Esophagus muscularis mucosa (tissue), 4 donors: ENCODE results near the gene ZNF80.

Experiments
- EP300 ChIP-seq: sonication (generic); formaldehyde crosslinking; IDR thresholded peaks from one replicate; pipeline ENCODE4 v1.6.1; 2017; ENCODE audit warnings: antibody characterized with exemption
- POLR2AphosphoS5 ChIP-seq, 2 donors: sonication (generic); formaldehyde crosslinking; IDR thresholded peaks; one replicate each; pipeline ENCODE4 v1.6.1; 2017; ENCODE audit warnings: antibody characterized with exemption in 2 of 2
- TF ChIP-seq, protein P1 (sequence below), 3 experiments: fragments of 200-600 bp in 2 of 3; fragments of 450-650 bp in 1 of 3; sonication (generic) in 2 of 3; IDR thresholded peaks; one replicate each; pipeline ENCODE4 v1.5.1; 2017 to 2019; ENCODE audit warnings: antibody characterized with exemption in 3 of 3, mild to moderate bottlenecking in 2 of 3, moderate library complexity in 1 of 3

DNA sequence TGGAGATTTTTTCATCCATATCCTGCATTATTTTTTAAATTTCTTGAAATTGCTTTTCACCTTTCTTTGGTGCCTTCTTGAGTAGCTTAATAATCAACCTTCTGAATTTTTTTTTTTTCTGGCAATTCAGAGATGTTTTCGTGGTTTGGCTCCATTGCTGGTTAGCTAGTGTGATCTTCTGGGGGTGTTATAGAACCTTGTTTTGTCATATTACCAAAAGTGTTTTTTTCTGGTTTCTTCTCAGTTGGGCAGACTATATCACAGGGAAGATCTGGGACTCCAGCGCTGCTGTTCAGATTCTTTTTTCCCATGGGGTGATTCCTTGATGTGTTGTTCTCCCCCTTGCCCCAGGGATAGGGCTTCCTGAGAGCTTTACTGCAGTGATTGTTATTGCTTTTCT, 32.6 kb upstream of the ZNF80 start:
- TF ChIP-seq POLR2AphosphoS5 (IDR thresholded peaks at IDR 0.05) (no peak), EP300 (no peak)
- TF ChIP-seq, protein P1, sequence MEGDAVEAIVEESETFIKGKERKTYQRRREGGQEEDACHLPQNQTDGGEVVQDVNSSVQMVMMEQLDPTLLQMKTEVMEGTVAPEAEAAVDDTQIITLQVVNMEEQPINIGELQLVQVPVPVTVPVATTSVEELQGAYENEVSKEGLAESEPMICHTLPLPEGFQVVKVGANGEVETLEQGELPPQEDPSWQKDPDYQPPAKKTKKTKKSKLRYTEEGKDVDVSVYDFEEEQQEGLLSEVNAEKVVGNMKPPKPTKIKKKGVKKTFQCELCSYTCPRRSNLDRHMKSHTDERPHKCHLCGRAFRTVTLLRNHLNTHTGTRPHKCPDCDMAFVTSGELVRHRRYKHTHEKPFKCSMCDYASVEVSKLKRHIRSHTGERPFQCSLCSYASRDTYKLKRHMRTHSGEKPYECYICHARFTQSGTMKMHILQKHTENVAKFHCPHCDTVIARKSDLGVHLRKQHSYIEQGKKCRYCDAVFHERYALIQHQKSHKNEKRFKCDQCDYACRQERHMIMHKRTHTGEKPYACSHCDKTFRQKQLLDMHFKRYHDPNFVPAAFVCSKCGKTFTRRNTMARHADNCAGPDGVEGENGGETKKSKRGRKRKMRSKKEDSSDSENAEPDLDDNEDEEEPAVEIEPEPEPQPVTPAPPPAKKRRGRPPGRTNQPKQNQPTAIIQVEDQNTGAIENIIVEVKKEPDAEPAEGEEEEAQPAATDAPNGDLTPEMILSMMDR (IDR thresholded peaks at IDR 0.05), result no peak
